Myocyte (in vitro differentiated cells): ENCODE data around the gene PPP2R3A. TPM values are rescaled to one million over a fixed set of nuclear protein-coding genes. Genes with fewer than 3 reads are reported as not detected.
"Not testable (repeated sequence)": the region's sequence is repeated elsewhere in the genome, so short reads cannot be mapped to it uniquely, and the experiment has no call there.

Experiments used
- DNase-seq: peaks from one replicate; pipeline ENCODE4 v3.0.0-alpha.2; 2012; ENCODE audit warnings: low read depth
- polyA plus RNA-seq: library from polyadenylated mRNA; unstranded; fragments of >200 nt; gene quantifications from one replicate; pipeline ENCODE4 v1.2.1, GENCODE V29; 2012; ENCODE audit warnings: missing spikeins
- total RNA-seq: library from RNA; depleted of rRNA; stranded (reverse); fragments of >200 nt; gene quantifications from 2 replicates; pipeline ENCODE4 v1.2.3, GENCODE V29; 2014

Gene PPP2R3A
- 15.5 and 21.6 TPM in 2 replicates for total RNA-seq
- 6.0 TPM for polyA plus RNA-seq

- peak; percentile 83 for DNase-seq
Measured at GRCh38 chr3:135965506-135966270, at the start of gene PPP2R3A. PPP2R3A (plus strand) TSS chr3:135965728; CDS start chr3:136001499, 35,771 bp downstream.

- DNase-seq, result no peak
Measured at GRCh38 chr3:135916310-135916709, 49.2 kb upstream of the PPP2R3A start.

GRCh38 chr3:135917076-135917475 is 48.5 kb upstream of the PPP2R3A start:
- DNase-seq, result no peak

GRCh38 chr3:135917927-135918597 is 47.5 kb upstream of the PPP2R3A start:
- no peak for DNase-seq

GRCh38 chr3:135918600-135918999 is 46.9 kb upstream of the PPP2R3A start:
- peak; percentile 58 for DNase-seq

- no peak for DNase-seq
Measured at GRCh38 chr3:135920275-135920674, 45.3 kb upstream of the PPP2R3A start.

- DNase-seq, result no peak
Measured at GRCh38 chr3:135922903-135923250, 42.7 kb upstream of the PPP2R3A start.

GRCh38 chr3:135924506-135924905 is 41.0 kb upstream of the PPP2R3A start:
- no peak for DNase-seq

GRCh38 chr3:135926664-135927063 is 38.9 kb upstream of the PPP2R3A start:
- no peak for DNase-seq

GRCh38 chr3:135927155-135927554 is 38.4 kb upstream of the PPP2R3A start:
- no peak for DNase-seq

- DNase-seq, result peak; percentile 86
Measured at GRCh38 chr3:135929670-135930069, 35.9 kb upstream of the PPP2R3A start.

- DNase-seq, result peak; percentile 18
Measured at GRCh38 chr3:135930255-135930654, 35.3 kb upstream of the PPP2R3A start.

- DNase-seq, result not testable (repeated sequence)
Measured at GRCh38 chr3:135935171-135935570, 30.4 kb upstream of the PPP2R3A start.

- DNase-seq, result not testable (repeated sequence)
Measured at GRCh38 chr3:135937766-135938165, 27.8 kb upstream of the PPP2R3A start.

GRCh38 chr3:135944831-135945230 is 20.7 kb upstream of the PPP2R3A start:
- DNase-seq, result peak; percentile 97

GRCh38 chr3:135950941-135951340 is 14.6 kb upstream of the PPP2R3A start:
- DNase-seq, result no peak

GRCh38 chr3:135964160-135964955 is 1.2 kb upstream of the PPP2R3A start:
- DNase-seq, result no peak

- DNase-seq, result peak; percentile 63
Measured at GRCh38 chr3:135965129-135965505, 411 bp upstream of the PPP2R3A start.

GRCh38 chr3:135966271-135966961 is 888 bp downstream of the PPP2R3A start:
- DNase-seq, result peak; percentile 18

GRCh38 chr3:135966962-135967274 is 1.4 kb downstream of the PPP2R3A start:
- no peak for DNase-seq

- DNase-seq, result no peak
Measured at GRCh38 chr3:135967867-135968266, 2.3 kb downstream of the PPP2R3A start.
